Tibial artery (tissue), 4 donors: ENCODE results near the gene MYO5A.

Experiments used
- DNase-seq, 2 donors: peaks; one replicate each; pipeline ENCODE4 v3.0.0-alpha.2; 2019
- H3K27ac ChIP-seq, 2 donors: fragments of 200-600 bp; sonication (generic) in 1 of 2; 1 replicate in 1 of 2; 2 replicates in 1 of 2; pipeline ENCODE4 v1.5.1; 2018 to 2019; ENCODE audit warnings: mild to moderate bottlenecking in 1 of 2
- H3K27me3 ChIP-seq, 2 donors: fragments of 200-600 bp; sonication (generic) in 1 of 2; one replicate each; pipeline versions ENCODE4 v1.5.1 to v1.6.0; 2016 to 2019
- H3K36me3 ChIP-seq, 3 donors: fragments of 200-600 bp; sonication (generic) in 2 of 3; one replicate each; pipeline ENCODE4 v1.5.1; 2016 to 2019; ENCODE audit warnings: mild to moderate bottlenecking in 2 of 3
- H3K4me1 ChIP-seq, 4 donors: fragments of 200-600 bp; sonication (generic) in 2 of 4; 1 replicate in 3 of 4; 2 replicates in 1 of 4; pipeline ENCODE4 v1.5.1; 2016 to 2019
- H3K4me3 ChIP-seq, 2 donors: fragments of 200-600 bp; sonication (generic) in 1 of 2; 1 replicate in 1 of 2; 2 replicates in 1 of 2; pipeline ENCODE4 v1.5.1; 2018 to 2019; ENCODE audit warnings: mild to moderate bottlenecking in 2 of 2
- H3K9me3 ChIP-seq, 3 donors: fragments of 200-600 bp; sonication (generic) in 1 of 3; one replicate each; pipeline ENCODE4 v1.5.1; 2016 to 2019
- CTCF ChIP-seq, 2 experiments: fragments of 200-600 bp in 1 of 2; fragments of 450-650 bp in 1 of 2; IDR thresholded peaks; one replicate each; pipeline ENCODE4 v1.5.1; 2017 to 2019; ENCODE audit warnings: antibody characterized with exemption in 2 of 2, mild to moderate bottlenecking in 1 of 2, moderate library complexity in 1 of 2
- intact Hi-C: fragments of 100-400 bp; cut with DNase I; formaldehyde crosslinking; loops from one replicate; pipeline ENCODE4 v1.15.0; 2023; ENCODE audit warnings: low total_unique reads

The MYO5A gene

GRCh38 chr15:52338058-52338457 lies 190.6 kb downstream of the MYO5A start:
- intact Hi-C loops = no loop called here
- Histone ChIP-seq H3K27me3 (no peaks in the 10 kb centered on the region), H3K36me3 (peaks cover 9 to 42% (median 18%) of the 10 kb centered on the region in 3 donors), H3K4me1 (no peaks in the 10 kb centered on the region), H3K4me3 (no peak overlapping the region), H3K27ac (no peak overlapping the region), H3K9me3 (no peaks in the 10 kb centered on the region)
- DNase-seq = no peak
- no peak for TF ChIP-seq CTCF (IDR thresholded peaks at IDR 0.05)

GRCh38 chr15:52337198-52337853 lies 191.4 kb downstream of the MYO5A start:
- no peaks in the 10 kb centered on the region for H3K9me3 ChIP-seq
- no peak for TF ChIP-seq CTCF (IDR thresholded peaks at IDR 0.05)
- DNase-seq = no peak
- H3K27me3 ChIP-seq = no peaks in the 10 kb centered on the region
- H3K4me1 ChIP-seq = no peaks in the 10 kb centered on the region
- no peak overlapping the region for H3K27ac ChIP-seq
- H3K4me3 ChIP-seq = no peak overlapping the region
- intact Hi-C loops = no loop called here
- H3K36me3 ChIP-seq = peaks cover 9 to 37% (median 18%) of the 10 kb centered on the region in 3 donors

- intact Hi-C loops = no loop called here
- DNase-seq = no peak
- no peaks in the 10 kb centered on the region for H3K27me3 ChIP-seq
These were observed 192.2 kb downstream of the MYO5A start for GRCh38 chr15:52336529-52336928.

GRCh38 chr15:52334491-52335160 lies 194.1 kb downstream of the MYO5A start:
- no peaks in the 10 kb centered on the region for H3K4me1 ChIP-seq
- no peak overlapping the region for H3K4me3 ChIP-seq
- no peak for TF ChIP-seq CTCF (IDR thresholded peaks at IDR 0.05)
- DNase-seq = no peak
- peaks cover 9 to 27% (median 14%) of the 10 kb centered on the region in 3 donors for H3K36me3 ChIP-seq
- no peaks in the 10 kb centered on the region for H3K9me3 ChIP-seq
- no peaks in the 10 kb centered on the region for H3K27me3 ChIP-seq
- no peak overlapping the region for H3K27ac ChIP-seq
- intact Hi-C loops = no loop called here

More at GRCh38 chr15:52336529-52336928, 192.2 kb downstream of the MYO5A start:
- no peak for TF ChIP-seq CTCF (IDR thresholded peaks at IDR 0.05)
- Histone ChIP-seq H3K4me1 (no peaks in the 10 kb centered on the region), H3K4me3 (no peak overlapping the region), H3K36me3 (peaks cover 9 to 31% (median 18%) of the 10 kb centered on the region in 3 donors), H3K27ac (no peak overlapping the region), H3K9me3 (no peaks in the 10 kb centered on the region)

- Histone ChIP-seq H3K4me1 (no peaks in the 10 kb centered on the region), H3K9me3 (no peaks in the 10 kb centered on the region), H3K4me3 (no peak overlapping the region), H3K27ac (no peak overlapping the region), H3K36me3 (peaks cover 27 to 40% (median 37%) of the 10 kb centered on the region in 3 donors), H3K27me3 (no peaks in the 10 kb centered on the region)
- intact Hi-C loops = no loop called here
- DNase-seq = no peak
- no peak for TF ChIP-seq CTCF (IDR thresholded peaks at IDR 0.05)
These were observed 197.0 kb downstream of the MYO5A start for GRCh38 chr15:52331490-52332240.
